HUES48 (cell line): ENCODE results near the gene TP53AIP1.

Experiments used
- H3K27ac ChIP-seq: one replicate; pipeline ENCODE4 v1.7.0; 2013; ENCODE audit warnings: low read depth, low read length, inconsistent platforms
- H3K27me3 ChIP-seq: 2 replicates; pipeline ENCODE4 v1.6.1; 2013; ENCODE audit warnings: mild to moderate bottlenecking, low read length; ENCODE audit not compliant: control insufficient read depth, insufficient read depth
- H3K36me3 ChIP-seq: 2 replicates; pipeline ENCODE4 v1.6.1; 2013; ENCODE audit warnings: low read length; ENCODE audit not compliant: control insufficient read depth, insufficient read depth
- H3K4me1 ChIP-seq: 2 replicates; pipeline ENCODE4 v1.6.1; 2013; ENCODE audit warnings: mild to moderate bottlenecking, low read length; ENCODE audit not compliant: control insufficient read depth, insufficient read depth
- H3K4me3 ChIP-seq: 2 replicates; pipeline ENCODE4 v1.5.1; 2013; ENCODE audit warnings: mild to moderate bottlenecking, low read depth, low read length
- H3K9ac ChIP-seq: 2 replicates; pipeline ENCODE4 v1.6.1; 2013; ENCODE audit warnings: mild to moderate bottlenecking, low read depth, low read length, moderate library complexity
- H3K9me3 ChIP-seq: 2 replicates; pipeline ENCODE4 v1.6.1; 2013; ENCODE audit warnings: low read length; ENCODE audit not compliant: control insufficient read depth, insufficient read depth

The TP53AIP1 gene

GRCh38 chr11:128943428-128943976 lies 831 bp upstream of the TP53AIP1 start:
- H3K9ac ChIP-seq, result no peak overlapping the region

GRCh38 chr11:128942272-128942612 lies 429 bp downstream of the TP53AIP1 start:
- Histone ChIP-seq H3K36me3 (no peaks in the 10 kb centered on the region), H3K27me3 (no peaks in the 10 kb centered on the region), H3K4me1 (peaks cover 1% of the 10 kb centered on the region), H3K9me3 (no peaks in the 10 kb centered on the region), H3K4me3 (no peak overlapping the region), H3K27ac (no peak overlapping the region), H3K9ac (no peak overlapping the region)

More at GRCh38 chr11:128943428-128943976, 831 bp upstream of the TP53AIP1 start:
- H3K9me3 ChIP-seq, result no peaks in the 10 kb centered on the region
- H3K4me1 ChIP-seq, result no peaks in the 10 kb centered on the region
- no peak overlapping the region for H3K4me3 ChIP-seq
- H3K27ac ChIP-seq, result no peak overlapping the region
- H3K27me3 ChIP-seq, result no peaks in the 10 kb centered on the region
- H3K36me3 ChIP-seq, result no peaks in the 10 kb centered on the region

GRCh38 chr11:128941573-128942271 lies 949 bp downstream of the TP53AIP1 start:
- H3K4me3 ChIP-seq, result no peak overlapping the region
- no peaks in the 10 kb centered on the region for H3K36me3 ChIP-seq

GRCh38 chr11:128941110-128941509 lies 1.6 kb downstream of the TP53AIP1 start:
- H3K4me1 ChIP-seq, result peaks cover 11% of the 10 kb centered on the region
- no peak overlapping the region for H3K4me3 ChIP-seq
- no peak overlapping the region for H3K9ac ChIP-seq
- H3K27me3 ChIP-seq, result no peaks in the 10 kb centered on the region
- H3K36me3 ChIP-seq, result no peaks in the 10 kb centered on the region
- no peaks in the 10 kb centered on the region for H3K9me3 ChIP-seq
- H3K27ac ChIP-seq, result no peak overlapping the region

More at GRCh38 chr11:128941573-128942271, 949 bp downstream of the TP53AIP1 start:
- H3K4me1 ChIP-seq, result peaks cover 7% of the 10 kb centered on the region
- H3K9me3 ChIP-seq, result no peaks in the 10 kb centered on the region
- H3K27me3 ChIP-seq, result no peaks in the 10 kb centered on the region
- no peak overlapping the region for H3K27ac ChIP-seq
- H3K9ac ChIP-seq, result no peak overlapping the region

GRCh38 chr11:128940603-128941002 lies 2.1 kb downstream of the TP53AIP1 start:
- Histone ChIP-seq H3K4me3 (no peak overlapping the region), H3K9ac (no peak overlapping the region), H3K27ac (no peak overlapping the region), H3K4me1 (peaks cover 11% of the 10 kb centered on the region), H3K36me3 (no peaks in the 10 kb centered on the region), H3K9me3 (no peaks in the 10 kb centered on the region), H3K27me3 (no peaks in the 10 kb centered on the region)

GRCh38 chr11:128940156-128940555 lies 2.5 kb downstream of the TP53AIP1 start:
- H3K4me3 ChIP-seq, result no peak overlapping the region
- H3K9me3 ChIP-seq, result no peaks in the 10 kb centered on the region
- no peaks in the 10 kb centered on the region for H3K27me3 ChIP-seq
- H3K4me1 ChIP-seq, result peaks cover 11% of the 10 kb centered on the region
- H3K9ac ChIP-seq, result no peak overlapping the region
- no peak overlapping the region for H3K27ac ChIP-seq
- H3K36me3 ChIP-seq, result no peaks in the 10 kb centered on the region

GRCh38 chr11:128939591-128939990 lies 3.1 kb downstream of the TP53AIP1 start:
- Histone ChIP-seq H3K27ac (no peak overlapping the region), H3K36me3 (no peaks in the 10 kb centered on the region)

GRCh38 chr11:128938156-128938885 lies 4.3 kb downstream of the TP53AIP1 start:
- H3K9me3 ChIP-seq, result no peaks in the 10 kb centered on the region
- no peaks in the 10 kb centered on the region for H3K36me3 ChIP-seq
- no peak overlapping the region for H3K4me3 ChIP-seq
- H3K9ac ChIP-seq, result no peak overlapping the region
- peaks cover 11% of the 10 kb centered on the region for H3K4me1 ChIP-seq
- peaks cover 14% of the 10 kb centered on the region; the same call in 1 of the 2 replicates for H3K27me3 ChIP-seq
- H3K27ac ChIP-seq, result no peak overlapping the region

More at GRCh38 chr11:128939591-128939990, 3.1 kb downstream of the TP53AIP1 start:
- no peak overlapping the region for H3K4me3 ChIP-seq
- peaks cover 11% of the 10 kb centered on the region for H3K4me1 ChIP-seq
- no peaks in the 10 kb centered on the region for H3K9me3 ChIP-seq
- peaks cover 3% of the 10 kb centered on the region; the same call in 1 of the 2 replicates for H3K27me3 ChIP-seq
- no peak overlapping the region for H3K9ac ChIP-seq

GRCh38 chr11:128937480-128937879 lies 5.2 kb downstream of the TP53AIP1 start:
- peaks cover 11% of the 10 kb centered on the region for H3K4me1 ChIP-seq

GRCh38 chr11:128936606-128937251 lies 5.9 kb downstream of the TP53AIP1 start:
- H3K27me3 ChIP-seq, result peaks cover 28% of the 10 kb centered on the region; the same call in 1 of the 2 replicates
- no peak overlapping the region for H3K9ac ChIP-seq
- no peaks in the 10 kb centered on the region for H3K9me3 ChIP-seq
- no peaks in the 10 kb centered on the region for H3K36me3 ChIP-seq
- H3K4me1 ChIP-seq, result peaks cover 11% of the 10 kb centered on the region
- H3K27ac ChIP-seq, result no peak overlapping the region
- no peak overlapping the region for H3K4me3 ChIP-seq

More at GRCh38 chr11:128937480-128937879, 5.2 kb downstream of the TP53AIP1 start:
- Histone ChIP-seq H3K27ac (no peak overlapping the region), H3K4me3 (no peak overlapping the region), H3K27me3 (peaks cover 21% of the 10 kb centered on the region; the same call in 1 of the 2 replicates), H3K9me3 (no peaks in the 10 kb centered on the region), H3K36me3 (no peaks in the 10 kb centered on the region), H3K9ac (no peak overlapping the region)
